Bronchial epithelial cell (primary cell): Measurements from ENCODE around the gene TERF2IP. TPM values are rescaled to one million over a fixed set of nuclear protein-coding genes. Genes with fewer than 3 reads are reported as not detected.

Experiments used
- DNase-seq: peaks from one replicate; pipeline ENCODE4 v3.0.0-alpha.2; 2010; ENCODE audit warnings: low read depth
- FAIRE-seq: peaks from 2 replicates; lab custom pipeline; 2011; peaks lifted over from hg19 to GRCh38; lab: Jason Lieb, UNC
- H3K27me3 ChIP-seq: 2 replicates; pipeline ENCODE4 v1.5.1; 2011; ENCODE audit warnings: low read length; ENCODE audit not compliant: control insufficient read depth, insufficient read depth
- H3K36me3 ChIP-seq: 2 replicates; pipeline ENCODE4 v1.5.1; 2011; ENCODE audit warnings: low read length; ENCODE audit not compliant: control insufficient read depth, insufficient read depth
- H3K4me3 ChIP-seq: 2 replicates; pipeline ENCODE4 v1.5.1; 2011; ENCODE audit warnings: mild to moderate bottlenecking, low read depth, low read length, control low read depth
- CTCF ChIP-seq: IDR thresholded peaks from 2 replicates; pipeline ENCODE4 v1.5.1; 2011; ENCODE audit warnings: mild to moderate bottlenecking, moderate library complexity, low read length, control low read depth, inconsistent platforms; ENCODE audit not compliant: insufficient read depth, severe bottlenecking
- total RNA-seq: library from RNA; depleted of rRNA; stranded (reverse); fragments of >200 nt; gene quantifications from 2 replicates; pipeline ENCODE4 v1.2.1, GENCODE V29; 2014

Gene TERF2IP
- total RNA-seq, 1 donor from 2014 or later, result 21.6 TPM

- no peaks in the 10 kb centered on the region for H3K27me3 ChIP-seq
- H3K4me3 ChIP-seq, result no peak overlapping the region
- peaks cover 20% of the 10 kb centered on the region for H3K36me3 ChIP-seq
- peak; percentile 17 for TF ChIP-seq CTCF
- FAIRE-seq (no peak), DNase-seq (peak; percentile 39)
These were observed 3.1 kb upstream of the TERF2IP start for GRCh38 chr16:75644240-75645012.

GRCh38 chr16:75647112-75647491 lies 471 bp upstream of the TERF2IP start:
- H3K36me3 ChIP-seq, result peaks cover 8% of the 10 kb centered on the region
- no peak for TF ChIP-seq CTCF
- no peaks in the 10 kb centered on the region for H3K27me3 ChIP-seq
- DNase-seq, result no peak
- FAIRE-seq, result no peak
- H3K4me3 ChIP-seq, result peak overlapping the region; percentile 96

- peak overlapping the region; percentile 96 for H3K4me3 ChIP-seq
- no peaks in the 10 kb centered on the region for H3K27me3 ChIP-seq
- H3K36me3 ChIP-seq, result peaks cover 6% of the 10 kb centered on the region
- FAIRE-seq (no peak), DNase-seq (peak; percentile 64)
- TF ChIP-seq CTCF, result no peak
These were observed 898 bp downstream of the TERF2IP start for GRCh38 chr16:75648265-75649076.

- peaks cover 15% of the 10 kb centered on the region for H3K36me3 ChIP-seq
- no peak for FAIRE-seq
- no peak for DNase-seq
- no peak for TF ChIP-seq CTCF
- H3K4me3 ChIP-seq, result no peak overlapping the region
- H3K27me3 ChIP-seq, result no peaks in the 10 kb centered on the region
These were observed 6.3 kb downstream of the TERF2IP start for GRCh38 chr16:75653922-75654321.

- Histone ChIP-seq H3K27me3 (no peaks in the 10 kb centered on the region), H3K4me3 (no peak overlapping the region), H3K36me3 (peaks cover 15% of the 10 kb centered on the region)
- FAIRE-seq (no peak), DNase-seq (no peak)
- TF ChIP-seq CTCF, result no peak
These were observed 10.6 kb downstream of the TERF2IP start for GRCh38 chr16:75658175-75658574.
